ENCODE results near the gene KIF4A. TPM values are rescaled to one million over a fixed set of nuclear protein-coding genes. Genes with fewer than 3 reads are reported as not detected.
A peak's percentile ranks its signal among the peaks of the same experiment; 100 is the strongest.

KIF4A gene
- total and polyA plus RNA-seq, 10 of the 15 experiments (the other 5 are each of a cell fraction or from before 2014, with no cell fraction given), result 10.8 to 28.8 (median 22.5) TPM

DNA sequence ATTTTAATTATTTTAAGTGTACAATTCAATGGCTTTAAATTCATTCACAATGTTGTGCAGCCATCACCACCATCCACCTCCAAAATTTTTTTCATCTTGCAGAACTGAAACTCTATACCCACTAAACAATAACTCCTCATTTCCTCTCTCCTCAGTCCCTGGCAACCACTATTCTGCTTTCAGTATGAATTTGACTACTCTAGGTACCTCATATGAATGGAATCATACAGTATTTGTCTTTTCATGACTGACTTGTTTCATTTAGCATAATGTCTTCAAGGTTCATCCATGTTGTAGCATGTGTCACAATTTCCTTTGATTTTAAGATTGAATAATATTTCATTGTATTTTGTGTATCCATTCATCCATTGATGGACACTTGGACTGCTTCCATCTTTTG, 46.9 kb downstream of the KIF4A start (continued):
- TF ChIP-seq, protein P1, sequence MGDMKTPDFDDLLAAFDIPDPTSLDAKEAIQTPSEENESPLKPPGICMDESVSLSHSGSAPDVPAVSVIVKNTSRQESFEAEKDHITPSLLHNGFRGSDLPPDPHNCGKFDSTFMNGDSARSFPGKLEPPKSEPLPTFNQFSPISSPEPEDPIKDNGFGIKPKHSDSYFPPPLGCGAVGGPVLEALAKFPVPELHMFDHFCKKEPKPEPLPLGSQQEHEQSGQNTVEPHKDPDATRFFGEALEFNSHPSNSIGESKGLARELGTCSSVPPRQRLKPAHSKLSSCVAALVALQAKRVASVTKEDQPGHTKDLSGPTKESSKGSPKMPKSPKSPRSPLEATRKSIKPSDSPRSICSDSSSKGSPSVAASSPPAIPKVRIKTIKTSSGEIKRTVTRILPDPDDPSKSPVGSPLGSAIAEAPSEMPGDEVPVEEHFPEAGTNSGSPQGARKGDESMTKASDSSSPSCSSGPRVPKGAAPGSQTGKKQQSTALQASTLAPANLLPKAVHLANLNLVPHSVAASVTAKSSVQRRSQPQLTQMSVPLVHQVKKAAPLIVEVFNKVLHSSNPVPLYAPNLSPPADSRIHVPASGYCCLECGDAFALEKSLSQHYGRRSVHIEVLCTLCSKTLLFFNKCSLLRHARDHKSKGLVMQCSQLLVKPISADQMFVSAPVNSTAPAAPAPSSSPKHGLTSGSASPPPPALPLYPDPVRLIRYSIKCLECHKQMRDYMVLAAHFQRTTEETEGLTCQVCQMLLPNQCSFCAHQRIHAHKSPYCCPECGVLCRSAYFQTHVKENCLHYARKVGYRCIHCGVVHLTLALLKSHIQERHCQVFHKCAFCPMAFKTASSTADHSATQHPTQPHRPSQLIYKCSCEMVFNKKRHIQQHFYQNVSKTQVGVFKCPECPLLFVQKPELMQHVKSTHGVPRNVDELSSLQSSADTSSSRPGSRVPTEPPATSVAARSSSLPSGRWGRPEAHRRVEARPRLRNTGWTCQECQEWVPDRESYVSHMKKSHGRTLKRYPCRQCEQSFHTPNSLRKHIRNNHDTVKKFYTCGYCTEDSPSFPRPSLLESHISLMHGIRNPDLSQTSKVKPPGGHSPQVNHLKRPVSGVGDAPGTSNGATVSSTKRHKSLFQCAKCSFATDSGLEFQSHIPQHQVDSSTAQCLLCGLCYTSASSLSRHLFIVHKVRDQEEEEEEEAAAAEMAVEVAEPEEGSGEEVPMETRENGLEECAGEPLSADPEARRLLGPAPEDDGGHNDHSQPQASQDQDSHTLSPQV (IDR thresholded peaks at IDR 0.05), result no peak
- TF ChIP-seq EP300 (IDR thresholded peaks at IDR 0.05; ENCODE audit: borderline replicate concordance in 1 of 2, control insufficient read depth in 1 of 2, low read depth in 2 of 2, low read length in 2 of 2), result peak; percentile 36 to 88; a peak in 2 of 4 replicates
- TF ChIP-seq FOS (IDR thresholded peaks at IDR 0.05; ENCODE audit: borderline replicate concordance, extremely low read depth, insufficient read length), result no peak
- TF ChIP-seq EED (IDR thresholded peaks at IDR 0.05; ENCODE audit: low read depth), result peak; percentile 57; the same call in 1 of the 2 replicates
- TF ChIP-seq CEBPB (IDR thresholded peaks at IDR 0.05; ENCODE audit: borderline replicate concordance in 1 of 2, low read depth in 2 of 2, low read length in 2 of 2), result no peak
- no peak for TF ChIP-seq CREB1 (IDR thresholded peaks at IDR 0.05; ENCODE audit: low read depth)
- TF ChIP-seq, protein P2, sequence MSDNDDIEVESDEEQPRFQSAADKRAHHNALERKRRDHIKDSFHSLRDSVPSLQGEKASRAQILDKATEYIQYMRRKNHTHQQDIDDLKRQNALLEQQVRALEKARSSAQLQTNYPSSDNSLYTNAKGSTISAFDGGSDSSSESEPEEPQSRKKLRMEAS (IDR thresholded peaks at IDR 0.05; ENCODE audit: low read depth, low read length), result no peak
- no peak for TF ChIP-seq HDAC2 (IDR thresholded peaks at IDR 0.05)
- TF ChIP-seq NRF1 (conservative IDR thresholded peaks at IDR 0.05; ENCODE audit: low read depth, low read length), result no peak
- TF ChIP-seq SMAD1 (IDR thresholded peaks at IDR 0.05; ENCODE audit: low read depth, partially characterized antibody), result no peak
- TF ChIP-seq CHD4 (IDR thresholded peaks at IDR 0.05), result no peak
- TF ChIP-seq FOXK2 (IDR thresholded peaks at IDR 0.05), result no peak
- TF ChIP-seq SRF (IDR thresholded peaks at IDR 0.05; ENCODE audit: low read depth in 2 of 2, low read length in 2 of 2), result no peak
- TF ChIP-seq, protein P3, sequence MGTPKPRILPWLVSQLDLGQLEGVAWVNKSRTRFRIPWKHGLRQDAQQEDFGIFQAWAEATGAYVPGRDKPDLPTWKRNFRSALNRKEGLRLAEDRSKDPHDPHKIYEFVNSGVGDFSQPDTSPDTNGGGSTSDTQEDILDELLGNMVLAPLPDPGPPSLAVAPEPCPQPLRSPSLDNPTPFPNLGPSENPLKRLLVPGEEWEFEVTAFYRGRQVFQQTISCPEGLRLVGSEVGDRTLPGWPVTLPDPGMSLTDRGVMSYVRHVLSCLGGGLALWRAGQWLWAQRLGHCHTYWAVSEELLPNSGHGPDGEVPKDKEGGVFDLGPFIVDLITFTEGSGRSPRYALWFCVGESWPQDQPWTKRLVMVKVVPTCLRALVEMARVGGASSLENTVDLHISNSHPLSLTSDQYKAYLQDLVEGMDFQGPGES (IDR thresholded peaks at IDR 0.05), result no peak
- TF ChIP-seq, protein P4, sequence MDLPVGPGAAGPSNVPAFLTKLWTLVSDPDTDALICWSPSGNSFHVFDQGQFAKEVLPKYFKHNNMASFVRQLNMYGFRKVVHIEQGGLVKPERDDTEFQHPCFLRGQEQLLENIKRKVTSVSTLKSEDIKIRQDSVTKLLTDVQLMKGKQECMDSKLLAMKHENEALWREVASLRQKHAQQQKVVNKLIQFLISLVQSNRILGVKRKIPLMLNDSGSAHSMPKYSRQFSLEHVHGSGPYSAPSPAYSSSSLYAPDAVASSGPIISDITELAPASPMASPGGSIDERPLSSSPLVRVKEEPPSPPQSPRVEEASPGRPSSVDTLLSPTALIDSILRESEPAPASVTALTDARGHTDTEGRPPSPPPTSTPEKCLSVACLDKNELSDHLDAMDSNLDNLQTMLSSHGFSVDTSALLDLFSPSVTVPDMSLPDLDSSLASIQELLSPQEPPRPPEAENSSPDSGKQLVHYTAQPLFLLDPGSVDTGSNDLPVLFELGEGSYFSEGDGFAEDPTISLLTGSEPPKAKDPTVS (IDR thresholded peaks at IDR 0.05; ENCODE audit: low read depth, low read length), result no peak
- TF ChIP-seq, protein P5, sequence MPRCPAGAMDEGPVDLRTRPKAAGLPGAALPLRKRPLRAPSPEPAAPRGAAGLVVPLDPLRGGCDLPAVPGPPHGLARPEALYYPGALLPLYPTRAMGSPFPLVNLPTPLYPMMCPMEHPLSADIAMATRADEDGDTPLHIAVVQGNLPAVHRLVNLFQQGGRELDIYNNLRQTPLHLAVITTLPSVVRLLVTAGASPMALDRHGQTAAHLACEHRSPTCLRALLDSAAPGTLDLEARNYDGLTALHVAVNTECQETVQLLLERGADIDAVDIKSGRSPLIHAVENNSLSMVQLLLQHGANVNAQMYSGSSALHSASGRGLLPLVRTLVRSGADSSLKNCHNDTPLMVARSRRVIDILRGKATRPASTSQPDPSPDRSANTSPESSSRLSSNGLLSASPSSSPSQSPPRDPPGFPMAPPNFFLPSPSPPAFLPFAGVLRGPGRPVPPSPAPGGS (IDR thresholded peaks at IDR 0.05; ENCODE audit: borderline replicate concordance, insufficient read depth, low read depth, low read length, poor library complexity, severe bottlenecking), result peak; percentile 48
- TF ChIP-seq CBFB (IDR thresholded peaks at IDR 0.05; ENCODE audit: low read depth), result peak; percentile 57; the same call in 1 of the 2 replicates
- TF ChIP-seq, protein P6, sequence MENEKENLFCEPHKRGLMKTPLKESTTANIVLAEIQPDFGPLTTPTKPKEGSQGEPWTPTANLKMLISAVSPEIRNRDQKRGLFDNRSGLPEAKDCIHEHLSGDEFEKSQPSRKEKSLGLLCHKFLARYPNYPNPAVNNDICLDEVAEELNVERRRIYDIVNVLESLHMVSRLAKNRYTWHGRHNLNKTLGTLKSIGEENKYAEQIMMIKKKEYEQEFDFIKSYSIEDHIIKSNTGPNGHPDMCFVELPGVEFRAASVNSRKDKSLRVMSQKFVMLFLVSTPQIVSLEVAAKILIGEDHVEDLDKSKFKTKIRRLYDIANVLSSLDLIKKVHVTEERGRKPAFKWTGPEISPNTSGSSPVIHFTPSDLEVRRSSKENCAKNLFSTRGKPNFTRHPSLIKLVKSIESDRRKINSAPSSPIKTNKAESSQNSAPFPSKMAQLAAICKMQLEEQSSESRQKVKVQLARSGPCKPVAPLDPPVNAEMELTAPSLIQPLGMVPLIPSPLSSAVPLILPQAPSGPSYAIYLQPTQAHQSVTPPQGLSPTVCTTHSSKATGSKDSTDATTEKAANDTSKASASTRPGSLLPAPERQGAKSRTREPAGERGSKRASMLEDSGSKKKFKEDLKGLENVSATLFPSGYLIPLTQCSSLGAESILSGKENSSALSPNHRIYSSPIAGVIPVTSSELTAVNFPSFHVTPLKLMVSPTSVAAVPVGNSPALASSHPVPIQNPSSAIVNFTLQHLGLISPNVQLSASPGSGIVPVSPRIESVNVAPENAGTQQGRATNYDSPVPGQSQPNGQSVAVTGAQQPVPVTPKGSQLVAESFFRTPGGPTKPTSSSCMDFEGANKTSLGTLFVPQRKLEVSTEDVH (IDR thresholded peaks at IDR 0.05; ENCODE audit: low read depth, partially characterized antibody), result no peak
- TF ChIP-seq RB1 (IDR thresholded peaks at IDR 0.05; ENCODE audit: borderline replicate concordance), result no peak

Measured in GM12878 (cell line).